WTC11 (cell line): ENCODE measurements around the gene TTLL11.

Experiments used
- ATF3 ChIP-seq: sonication (generic); formaldehyde crosslinking; conservative IDR thresholded peaks from 2 replicates; pipeline ENCODE4 v1.8.1; 2022; ENCODE audit warnings: mild to moderate bottlenecking, missing genetic modification reagents
- CREB1 ChIP-seq: sonication (generic); formaldehyde crosslinking; IDR thresholded peaks from 2 replicates; pipeline ENCODE4 v1.8.0; 2023; ENCODE audit warnings: mild to moderate bottlenecking, missing genetic modification reagents
- CTCF ChIP-seq: fragments of 200-600 bp; IDR thresholded peaks from 2 replicates; pipeline ENCODE4 v1.8.0; 2022; ENCODE audit warnings: antibody characterized with exemption
- FOXP4 ChIP-seq: sonication (generic); formaldehyde crosslinking; IDR thresholded peaks from 2 replicates; pipeline ENCODE4 v1.8.0; 2022; ENCODE audit warnings: mild to moderate bottlenecking, missing genetic modification reagents
- HMGA2 ChIP-seq: fragments of 250-450 bp; sonication (Bioruptor Pico); IDR thresholded peaks from 2 replicates; pipeline ENCODE4 v1.4.0; 2021; ENCODE audit warnings: mild to moderate bottlenecking, moderate library complexity
- HMGXB4 ChIP-seq: sonication (generic); formaldehyde crosslinking; IDR thresholded peaks from 2 replicates; pipeline ENCODE4 v1.8.1; 2023; ENCODE audit warnings: mild to moderate bottlenecking, moderate library complexity, missing genetic modification reagents
- NFATC4 ChIP-seq: fragments of 250-450 bp; sonication (Bioruptor Pico); IDR thresholded peaks from 2 replicates; pipeline ENCODE4 v1.9.0; 2021; ENCODE audit warnings: mild to moderate bottlenecking
- NR1H2 ChIP-seq: sonication (generic); formaldehyde crosslinking; IDR thresholded peaks from 2 replicates; pipeline ENCODE4 v1.9.0; 2021; ENCODE audit warnings: mild to moderate bottlenecking, moderate library complexity, missing genetic modification reagents
- NR2C2 ChIP-seq: sonication (generic); formaldehyde crosslinking; IDR thresholded peaks from 2 replicates; pipeline ENCODE4 v1.8.0; 2022; ENCODE audit warnings: mild to moderate bottlenecking, missing genetic modification reagents
- USF1 ChIP-seq: sonication (generic); formaldehyde crosslinking; IDR thresholded peaks from 2 replicates; pipeline ENCODE4 v1.8.0; 2022; ENCODE audit warnings: mild to moderate bottlenecking, missing genetic modification reagents
- USF2 ChIP-seq: sonication (generic); formaldehyde crosslinking; IDR thresholded peaks from 2 replicates; pipeline ENCODE4 v1.8.1; 2023; ENCODE audit warnings: mild to moderate bottlenecking, missing genetic modification reagents, moderate library complexity
- ZMAT4 ChIP-seq: fragments of 250-450 bp; sonication (Bioruptor Pico); IDR thresholded peaks from 2 replicates; pipeline ENCODE4 v1.9.0; 2021; ENCODE audit warnings: mild to moderate bottlenecking
- ZNF121 ChIP-seq: sonication (generic); formaldehyde crosslinking; IDR thresholded peaks from 2 replicates; pipeline ENCODE4 v1.8.0; 2023; ENCODE audit warnings: missing genetic modification reagents
- ZSCAN18 ChIP-seq: fragments of 250-450 bp; sonication (Bioruptor Pico); IDR thresholded peaks from 2 replicates; pipeline ENCODE4 v2.1.2; 2022; ENCODE audit warnings: mild to moderate bottlenecking, moderate library complexity

GRCh38 chr9:122133263-122133983 lies 40.3 kb upstream of the TTLL11 start:
- no peak for TF ChIP-seq CTCF
- no peak for TF ChIP-seq ZMAT4
- TF ChIP-seq USF2 (CRISPR knock-in tag) = no peak
- TF ChIP-seq HMGA2 (CRISPR knock-in tag) = no peak
- TF ChIP-seq HMGXB4 (CRISPR knock-in tag) = no peak
- TF ChIP-seq ZSCAN18 (CRISPR knock-in tag) = no peak
- no peak for TF ChIP-seq ATF3
- no peak for TF ChIP-seq NFATC4 (CRISPR knock-in tag)
- TF ChIP-seq ZNF121 (CRISPR knock-in tag) = peak; percentile 98
- no peak for TF ChIP-seq FOXP4 (CRISPR knock-in tag)
- no peak for TF ChIP-seq NR2C2 (CRISPR knock-in tag)
- no peak for TF ChIP-seq NR1H2 (CRISPR knock-in tag)
- TF ChIP-seq USF1 (CRISPR knock-in tag) = no peak
- TF ChIP-seq CREB1 (CRISPR knock-in tag) = no peak
